Stimulated activated naive CD8-positive, alpha-beta T cell treated with anti-CD3 and anti-CD28 coated beads, Interleukin-15, amount 100 ng/mL, for 72 hours (primary cell): Measurements from ENCODE around the gene BCL2L12.
"Not testable (repeated sequence)": the region's sequence is repeated elsewhere in the genome, so short reads cannot be mapped to it uniquely, and the experiment has no call there.

ENCODE experiments used
- ATAC-seq: fragments of 150-1000 bp; cut with Tn5 transposase; 2 replicates; pipeline ENCODE4 v1.10.0; 2021; ENCODE audit warnings: mild to moderate bottlenecking, moderate library complexity
- DNase-seq, 2 donors: peaks; one replicate each; pipeline ENCODE4 v3.0.0; 2021 to 2022
- H3K27ac Mint-ChIP-seq, 2 donors: one replicate each; pipeline ENCODE4 v1.8.0; 2022; ENCODE audit warnings: mild to moderate bottlenecking in 2 of 2, mixed read lengths in 2 of 2, moderate library complexity in 2 of 2
- H3K27me3 Mint-ChIP-seq: one replicate; pipeline ENCODE4 v1.8.0; 2022; ENCODE audit warnings: mixed read lengths
- H3K4me1 Mint-ChIP-seq: one replicate; pipeline ENCODE4 v1.8.0; 2022; ENCODE audit warnings: mild to moderate bottlenecking, mixed read lengths
- H3K4me3 Mint-ChIP-seq, 2 donors: one replicate each; pipeline ENCODE4 v1.8.0; 2022; ENCODE audit warnings: mild to moderate bottlenecking in 2 of 2, mixed read lengths in 2 of 2, moderate library complexity in 1 of 2
- H3K9me3 Mint-ChIP-seq, 2 donors: one replicate each; pipeline ENCODE4 v1.8.0; 2022; ENCODE audit warnings: mixed read lengths in 2 of 2

BCL2L12 gene, protein sequence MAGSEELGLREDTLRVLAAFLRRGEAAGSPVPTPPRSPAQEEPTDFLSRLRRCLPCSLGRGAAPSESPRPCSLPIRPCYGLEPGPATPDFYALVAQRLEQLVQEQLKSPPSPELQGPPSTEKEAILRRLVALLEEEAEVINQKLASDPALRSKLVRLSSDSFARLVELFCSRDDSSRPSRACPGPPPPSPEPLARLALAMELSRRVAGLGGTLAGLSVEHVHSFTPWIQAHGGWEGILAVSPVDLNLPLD

DNA sequence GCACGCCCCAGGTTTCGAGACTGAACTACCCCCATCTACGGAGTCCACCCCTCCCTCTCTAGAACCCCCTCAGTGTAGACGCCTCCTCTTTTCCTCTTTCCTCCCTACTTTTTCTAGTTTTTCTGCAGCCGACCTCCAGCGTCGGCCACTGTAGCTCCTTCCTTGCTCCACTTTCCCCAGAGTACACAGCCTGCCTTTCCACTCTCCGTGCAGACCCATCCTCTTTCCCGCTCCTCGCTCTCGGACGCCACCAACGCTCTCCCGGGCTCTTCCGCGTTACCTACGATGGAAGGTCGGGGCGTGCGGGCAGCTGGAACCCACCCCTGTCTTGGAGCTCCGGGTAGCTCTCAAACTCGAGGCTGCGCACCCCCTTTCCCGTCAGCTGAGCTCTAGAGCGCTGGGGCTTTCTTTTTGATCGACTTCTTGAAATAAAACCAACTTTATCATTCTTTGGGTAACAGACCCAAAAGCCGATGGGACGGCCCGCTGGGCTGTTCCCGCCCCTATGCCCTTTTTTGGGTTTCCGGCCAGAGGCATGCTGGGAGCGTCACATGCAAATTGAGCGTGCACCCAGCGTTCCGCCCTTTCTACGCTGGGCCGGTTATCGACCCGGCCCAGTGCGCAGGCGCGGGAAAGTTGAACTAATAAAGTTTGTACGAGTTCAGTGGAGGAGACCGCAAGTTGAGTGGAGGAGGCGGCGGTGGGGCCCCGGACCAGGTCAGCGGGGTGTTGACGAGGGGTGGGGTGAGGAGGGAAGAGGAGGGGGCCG is at the start of gene BCL2L12, which contains the start of gene IRF3:
Gene BCL2L12 (plus strand): TSS at position 583 of the 769 bp plus-strand sequence. CDS start 760 bp downstream, outside the sequence.
Gene IRF3 (minus strand): TSS at position 507 of the 769 bp plus-strand sequence. CDS start 1,019 bp downstream, outside the sequence.
- Mint-ChIP-seq H3K4me1 (peaks cover 37% of the 10 kb centered on the region), H3K27me3 (no peaks in the 10 kb centered on the region), H3K4me3 (peak within 1 kb of the TSS; percentile 91 to 97), H3K27ac (peak within 1 kb of the TSS; percentile 94 to 97), H3K9me3 (no peaks in the 10 kb centered on the region)
- DNase-seq (peak; percentile 98), ATAC-seq (peak; percentile 91)

DNA sequence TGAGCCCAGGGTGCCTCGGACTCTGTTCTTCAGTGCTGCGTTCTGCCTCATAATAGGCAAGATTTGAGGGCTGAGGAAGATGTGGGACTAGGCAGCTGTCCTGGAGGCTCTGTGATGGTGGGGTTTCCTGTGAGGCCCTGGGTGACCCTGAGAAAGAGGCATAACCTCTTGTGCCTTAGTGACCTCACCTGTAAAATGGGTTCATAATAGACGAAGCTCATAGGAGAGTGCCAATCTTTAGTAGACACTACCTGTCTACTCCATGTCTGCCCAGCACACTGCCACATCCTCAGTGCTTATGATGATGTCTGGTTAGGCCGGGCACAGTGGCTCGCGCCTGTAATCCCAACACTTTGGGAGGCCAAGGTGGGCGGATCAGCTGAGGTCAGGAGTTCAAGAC is 49.2 kb upstream of the BCL2L12 start:
- Mint-ChIP-seq H3K4me3 (no peak overlapping the region), H3K9me3 (no peaks in the 10 kb centered on the region), H3K4me1 (peaks cover 30% of the 10 kb centered on the region), H3K27me3 (no peaks in the 10 kb centered on the region), H3K27ac (no peak overlapping the region)
- DNase-seq (no peak), ATAC-seq (no peak)

DNA sequence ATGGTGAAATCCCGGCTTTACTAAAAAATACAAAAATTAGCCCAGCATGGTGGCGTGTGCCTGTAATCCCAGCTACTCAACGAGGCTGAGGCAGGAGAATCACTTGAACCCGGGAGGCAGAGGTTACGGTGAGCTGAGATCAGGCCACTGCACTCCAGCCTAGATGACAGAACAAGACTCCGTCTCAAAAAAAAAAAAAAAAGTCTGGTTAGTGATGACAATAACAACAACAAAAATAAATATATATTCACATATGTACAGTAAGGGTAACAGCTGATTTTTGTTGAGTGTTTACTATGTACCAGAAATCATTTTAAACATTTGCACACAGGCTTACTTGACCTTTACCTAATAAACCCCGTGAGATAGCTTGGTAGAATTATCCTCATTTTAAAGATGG is 48.8 kb upstream of the BCL2L12 start:
- H3K27ac Mint-ChIP-seq: no peak overlapping the region

DNA sequence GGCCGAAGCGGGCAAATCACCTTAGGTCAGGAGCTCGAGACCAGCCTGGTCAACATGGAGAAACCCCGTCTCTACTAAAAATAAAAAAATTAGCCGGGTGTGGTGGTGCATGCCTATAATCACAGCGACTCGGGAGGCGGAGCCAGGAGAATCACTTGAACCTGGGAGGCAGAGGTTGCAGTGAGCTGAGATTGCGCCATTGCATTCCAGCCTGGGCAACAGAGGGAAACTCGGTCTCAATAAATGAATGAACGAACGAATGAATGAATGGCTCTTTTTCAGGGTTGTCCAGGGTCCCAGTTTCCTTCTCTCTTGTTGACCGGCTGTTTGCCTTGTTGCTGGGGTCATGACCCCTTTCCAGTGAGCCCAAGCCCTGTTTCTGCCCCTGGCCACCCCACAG is 47.9 kb upstream of the BCL2L12 start:
- H3K4me3 Mint-ChIP-seq, ATAC-seq, DNase-seq, H3K27me3 Mint-ChIP-seq, H3K9me3 Mint-ChIP-seq: not testable (repeated sequence)
- Mint-ChIP-seq H3K27ac (peak overlapping the region in 1 of 2 donors; percentile 34), H3K4me1 (peaks cover 23% of the 10 kb centered on the region)

More for the DNA sequence above, 48.8 kb upstream of the BCL2L12 start:
- Mint-ChIP-seq H3K9me3 (no peaks in the 10 kb centered on the region), H3K4me3 (no peak overlapping the region), H3K27me3 (no peaks in the 10 kb centered on the region), H3K4me1 (peaks cover 29% of the 10 kb centered on the region)
- ATAC-seq (no peak), DNase-seq (no peak)

DNA sequence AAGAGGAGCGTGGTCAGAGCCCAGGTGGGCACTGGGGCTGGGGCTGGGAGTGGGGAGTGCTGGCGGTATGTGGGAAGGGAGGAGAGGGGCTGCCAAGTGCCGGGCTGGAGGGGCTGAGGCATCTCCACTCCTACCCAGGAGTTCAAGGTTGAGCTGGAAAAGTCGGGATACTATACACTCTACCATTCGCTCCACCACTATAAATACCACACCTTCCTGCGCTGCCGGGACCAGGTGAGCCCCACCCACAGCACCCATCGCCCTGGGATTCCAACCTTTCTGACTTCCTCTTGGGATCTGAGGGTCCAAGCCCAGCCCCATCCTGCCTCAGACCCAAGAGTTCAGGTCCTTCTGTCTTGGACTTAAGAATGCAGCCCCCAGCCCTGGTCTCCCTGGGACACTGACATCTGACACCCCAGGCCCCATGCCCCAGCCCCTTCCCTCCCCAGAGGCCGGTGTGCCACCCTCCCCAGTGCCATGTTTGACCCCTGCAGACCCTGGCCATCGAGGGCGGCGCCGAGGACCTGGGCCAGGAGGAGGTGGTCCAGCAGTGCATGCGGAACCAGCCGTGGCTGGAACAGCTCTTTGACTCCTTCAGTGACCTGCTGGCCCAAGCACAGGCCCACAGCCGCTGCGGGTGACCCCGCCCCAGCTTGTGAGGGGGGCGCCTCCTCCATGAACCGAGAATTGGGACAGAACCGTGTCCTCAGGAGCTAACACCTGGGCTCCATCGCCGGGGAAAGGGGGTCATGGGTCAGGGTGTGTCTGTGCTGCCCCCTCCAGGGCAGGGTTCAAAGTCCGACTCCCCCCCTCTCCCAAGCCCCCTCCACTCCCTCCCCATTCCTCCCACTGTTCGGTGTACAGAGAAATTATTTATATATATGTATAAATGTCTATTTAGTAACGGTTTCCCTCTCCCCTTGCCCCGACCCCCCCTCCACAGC is 40.5 kb upstream of the BCL2L12 start:
- H3K27me3 Mint-ChIP-seq: no peaks in the 10 kb centered on the region
- no peak overlapping the region for H3K4me3 Mint-ChIP-seq
- no peak for DNase-seq
- ATAC-seq: peak; percentile 44
- no peaks in the 10 kb centered on the region for H3K4me1 Mint-ChIP-seq
- no peaks in the 10 kb centered on the region for H3K9me3 Mint-ChIP-seq
- H3K27ac Mint-ChIP-seq: peak overlapping the region in 1 of 2 donors; percentile 57

DNA sequence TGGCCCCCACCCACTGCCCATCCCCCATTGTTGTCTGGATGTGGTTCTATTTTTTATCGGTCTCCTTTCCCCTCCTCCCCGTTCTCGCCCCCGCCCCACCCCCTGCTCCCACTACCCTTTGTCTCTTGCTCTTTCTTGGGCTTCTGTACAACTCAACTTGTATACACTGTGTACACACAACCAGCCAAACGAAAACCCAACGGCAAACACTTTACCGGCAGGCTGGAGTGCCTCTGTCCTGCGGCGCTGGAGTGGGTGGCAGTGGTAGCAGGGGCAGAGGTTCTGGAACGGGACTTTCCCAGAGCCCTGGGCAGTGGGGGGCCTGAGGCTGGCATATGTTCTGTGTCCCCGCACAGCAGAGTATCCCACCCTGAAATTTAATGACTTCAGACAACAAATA is 39.5 kb upstream of the BCL2L12 start:
- Mint-ChIP-seq H3K27ac (no peak overlapping the region), H3K9me3 (no peaks in the 10 kb centered on the region), H3K4me1 (no peaks in the 10 kb centered on the region), H3K27me3 (no peaks in the 10 kb centered on the region), H3K4me3 (no peak overlapping the region)
- no peak for ATAC-seq
- no peak for DNase-seq

DNA sequence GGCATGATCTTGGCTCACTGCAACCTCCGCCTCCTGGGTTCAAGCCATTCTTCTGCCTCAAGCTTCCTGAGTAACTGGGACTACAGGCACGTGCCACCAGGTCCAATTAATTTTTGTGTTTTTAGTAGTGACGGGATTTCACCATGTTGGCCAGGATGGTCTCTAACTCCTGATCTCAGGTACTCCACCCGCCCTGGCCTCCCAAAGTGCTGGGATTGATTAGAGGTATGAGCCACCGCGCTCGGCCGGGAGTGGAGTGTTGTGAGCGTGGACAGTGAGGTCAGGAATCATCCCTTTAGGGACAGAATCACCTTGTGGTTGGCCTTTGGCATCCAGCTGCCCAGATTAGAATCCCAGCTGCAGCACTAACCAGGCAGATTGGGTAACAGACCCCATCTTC is 36.1 kb upstream of the BCL2L12 start:
- ATAC-seq (no peak), DNase-seq (no peak)
- no peaks in the 10 kb centered on the region for H3K9me3 Mint-ChIP-seq
- H3K27me3 Mint-ChIP-seq: no peaks in the 10 kb centered on the region
- H3K27ac Mint-ChIP-seq: no peak overlapping the region
- H3K4me1 Mint-ChIP-seq: no peaks in the 10 kb centered on the region
- no peak overlapping the region for H3K4me3 Mint-ChIP-seq

DNA sequence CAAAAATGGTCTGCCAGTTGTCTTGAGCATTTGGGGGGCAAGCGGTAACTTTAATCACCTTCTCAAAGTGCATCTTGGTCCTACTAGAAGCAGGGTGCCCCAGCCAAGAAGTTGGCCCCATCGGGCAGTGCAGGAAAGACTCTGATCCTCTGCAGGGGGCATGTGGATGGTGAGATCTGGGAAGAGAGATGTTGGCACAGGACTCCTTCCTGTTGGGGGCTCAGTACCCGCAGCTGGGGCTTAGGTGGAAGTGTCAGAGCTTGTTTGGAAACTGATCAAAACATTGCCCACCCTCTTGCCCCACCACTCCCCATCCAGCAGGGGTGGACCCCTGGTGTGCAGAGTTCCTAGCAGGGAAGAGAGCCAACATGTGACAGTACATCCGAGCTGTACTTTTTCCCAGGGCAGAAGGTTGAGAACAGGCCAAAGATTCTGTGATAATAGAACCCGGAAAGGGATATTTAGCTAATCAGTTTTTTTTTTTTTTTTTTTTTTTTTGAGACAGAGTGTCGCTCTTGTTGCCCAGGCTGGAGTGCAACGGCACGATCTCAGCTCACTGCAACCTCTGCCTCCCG is 34.6 kb upstream of the BCL2L12 start:
- H3K4me3 Mint-ChIP-seq: no peak overlapping the region
- H3K27me3 Mint-ChIP-seq: no peaks in the 10 kb centered on the region
- H3K4me1 Mint-ChIP-seq: no peaks in the 10 kb centered on the region
- DNase-seq (no peak), ATAC-seq (no peak)
- peak overlapping the region in 1 of 2 donors; percentile 90 for H3K27ac Mint-ChIP-seq
- no peaks in the 10 kb centered on the region for H3K9me3 Mint-ChIP-seq

DNA sequence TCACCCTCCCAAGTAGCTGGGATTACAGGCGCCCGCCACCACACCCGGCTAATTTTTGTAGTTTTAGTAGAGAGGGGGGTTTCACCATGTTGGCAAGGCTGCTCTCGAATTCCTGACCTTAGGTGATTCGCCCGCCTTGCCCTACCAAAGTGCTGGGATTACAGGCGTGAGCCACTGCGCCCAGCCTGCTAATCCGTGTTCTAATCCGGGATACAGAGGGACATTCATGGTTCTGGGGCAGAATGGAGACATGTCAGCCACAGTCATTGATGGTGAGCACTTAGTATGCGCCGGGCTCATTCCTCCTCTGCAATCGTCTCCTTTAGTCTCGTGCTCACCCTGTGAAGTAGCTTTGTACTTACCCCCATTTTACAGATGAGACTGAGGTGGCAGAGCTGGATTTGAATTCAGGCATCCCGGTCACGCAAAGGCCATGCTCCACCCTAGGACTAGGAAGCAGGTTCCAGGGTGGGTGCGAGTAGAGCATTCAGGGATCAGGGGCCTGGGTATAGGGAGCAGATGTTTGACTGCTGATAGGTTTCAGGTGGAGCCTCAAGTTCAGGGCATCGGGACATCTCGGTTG is 34.0 kb upstream of the BCL2L12 start:
- no peak overlapping the region for H3K27ac Mint-ChIP-seq
- no peaks in the 10 kb centered on the region for H3K27me3 Mint-ChIP-seq
- no peak for DNase-seq

DNA sequence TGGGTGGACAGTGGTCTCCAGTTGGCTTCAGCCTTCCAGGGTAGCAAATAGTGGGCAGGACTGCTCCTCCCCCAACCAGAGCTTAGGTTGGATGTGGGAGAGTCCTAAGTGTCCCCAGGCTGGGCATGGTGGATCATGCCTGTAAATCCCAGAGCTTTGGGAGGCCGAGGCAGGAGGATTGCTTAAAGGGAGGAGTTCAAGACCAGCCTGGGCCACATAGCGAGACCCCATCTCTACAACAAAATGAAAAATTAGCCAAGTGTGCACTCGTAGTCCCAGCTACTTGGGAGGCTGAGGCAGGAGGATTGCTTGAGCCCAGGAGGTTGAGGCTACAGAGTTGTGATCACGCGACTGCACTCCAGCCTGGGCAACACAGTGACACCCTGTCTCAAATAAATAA is 33.2 kb upstream of the BCL2L12 start:
- peaks cover 3% of the 10 kb centered on the region for H3K4me1 Mint-ChIP-seq
- no peak overlapping the region for H3K27ac Mint-ChIP-seq
- H3K9me3 Mint-ChIP-seq: no peaks in the 10 kb centered on the region
- no peaks in the 10 kb centered on the region for H3K27me3 Mint-ChIP-seq
- no peak for ATAC-seq
- no peak for DNase-seq
- no peak overlapping the region for H3K4me3 Mint-ChIP-seq

More for the DNA sequence above, 34.0 kb upstream of the BCL2L12 start:
- ATAC-seq: no peak
- Mint-ChIP-seq H3K4me1 (no peaks in the 10 kb centered on the region), H3K4me3 (no peak overlapping the region), H3K9me3 (no peaks in the 10 kb centered on the region)

DNA sequence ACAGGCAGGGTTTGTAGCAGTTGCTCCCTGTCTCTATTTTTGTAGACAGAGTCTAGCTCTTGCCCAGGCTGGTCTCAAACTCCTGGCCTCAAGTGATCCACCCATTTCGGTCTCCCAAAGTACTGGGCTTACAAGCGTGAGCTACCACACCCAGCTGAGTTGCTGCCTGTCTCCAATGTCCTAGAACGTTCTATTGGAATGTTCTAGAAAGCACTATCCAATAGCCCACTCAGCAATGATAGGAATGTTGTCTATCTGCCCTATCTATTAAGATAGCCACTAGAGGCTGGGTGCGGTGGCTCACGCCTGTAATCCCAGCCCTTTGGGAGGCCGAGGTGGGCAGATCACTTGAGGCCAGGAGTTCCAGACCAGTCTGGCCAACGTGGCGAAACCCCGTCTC is 32.5 kb upstream of the BCL2L12 start:
- H3K27ac Mint-ChIP-seq, H3K4me3 Mint-ChIP-seq: not testable (repeated sequence)

DNA sequence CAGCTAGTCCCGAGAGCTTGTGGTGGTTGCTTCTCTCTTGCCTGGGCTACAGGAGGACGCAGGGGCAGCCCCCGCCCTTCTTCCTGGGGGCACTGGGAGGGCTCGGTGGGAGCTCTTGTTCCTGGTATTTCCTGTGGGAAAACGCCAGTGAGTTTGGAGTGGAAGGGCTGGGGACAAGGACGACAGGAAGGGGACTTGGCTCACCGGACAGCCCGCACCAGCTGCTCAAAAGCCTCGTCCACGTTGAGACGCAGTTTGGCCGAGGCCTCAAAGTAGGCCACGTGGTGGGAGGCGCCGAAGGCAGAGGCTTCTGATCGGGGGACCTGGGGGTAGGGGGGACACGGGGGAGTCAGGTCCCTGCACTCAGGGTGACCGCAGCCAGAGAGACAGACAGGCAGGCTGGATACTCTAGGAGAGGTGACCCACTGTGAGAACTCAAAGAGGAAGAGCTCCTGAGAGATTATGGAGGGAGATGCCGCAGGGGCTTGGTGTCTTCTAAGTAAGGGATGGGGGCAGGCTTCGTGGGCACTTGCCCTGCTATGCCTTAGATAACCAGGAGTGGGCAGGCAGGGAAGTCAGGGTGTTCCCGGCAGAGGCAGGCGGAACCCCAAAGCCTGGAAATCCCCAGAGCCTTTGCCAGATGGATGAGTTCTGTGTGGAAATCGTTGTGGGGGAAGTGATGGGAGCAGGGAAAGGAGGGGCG is 30.1 kb upstream of the BCL2L12 start:
- H3K27ac Mint-ChIP-seq: peak overlapping the region in 1 of 2 donors; percentile 13
- ATAC-seq: no peak
- no peak for DNase-seq
- no peak overlapping the region for H3K4me3 Mint-ChIP-seq
- H3K27me3 Mint-ChIP-seq: peaks cover 12% of the 10 kb centered on the region
- peaks cover 25% of the 10 kb centered on the region for H3K4me1 Mint-ChIP-seq
- H3K9me3 Mint-ChIP-seq: no peaks in the 10 kb centered on the region

More for the DNA sequence above, 32.5 kb upstream of the BCL2L12 start:
- H3K9me3 Mint-ChIP-seq, DNase-seq, ATAC-seq, H3K4me1 Mint-ChIP-seq, H3K27me3 Mint-ChIP-seq: not testable (repeated sequence)

DNA sequence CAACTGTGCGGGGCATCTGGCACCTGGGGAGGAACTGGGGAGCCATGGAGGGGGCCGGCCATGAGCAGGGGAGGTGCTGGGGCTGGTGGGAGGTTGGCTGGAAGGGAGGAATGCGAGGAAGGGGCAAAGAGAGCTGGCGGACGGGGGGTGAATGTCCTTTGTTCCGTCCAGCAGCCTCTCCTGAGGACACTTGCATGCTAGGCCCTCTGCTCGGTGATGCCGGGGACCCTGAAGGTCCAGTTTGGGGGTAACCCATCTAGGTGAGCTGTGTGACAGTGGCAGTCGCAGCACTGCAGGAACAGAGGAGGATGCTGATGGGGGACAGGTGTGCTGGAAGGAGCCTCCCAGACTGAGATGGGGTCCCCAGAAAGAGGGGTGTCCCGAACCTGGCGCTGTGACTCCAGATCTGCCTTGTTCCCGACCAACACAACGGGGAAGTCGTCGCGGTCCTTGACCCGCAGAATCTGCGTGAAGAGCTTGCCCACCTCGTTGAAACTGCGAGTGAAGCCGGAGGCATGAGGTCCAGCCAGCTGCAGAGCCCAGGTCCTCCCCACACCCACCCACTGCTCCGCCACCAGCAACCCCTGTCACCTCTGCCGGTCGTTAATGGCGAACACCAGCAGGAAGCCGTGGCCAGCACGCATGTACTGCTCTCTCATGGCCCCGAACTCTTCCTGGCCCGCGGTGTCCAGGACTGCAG is 29.4 kb upstream of the BCL2L12 start:
- no peaks in the 10 kb centered on the region for H3K9me3 Mint-ChIP-seq
- DNase-seq (no peak), ATAC-seq (no peak)
- H3K4me1 Mint-ChIP-seq: peaks cover 25% of the 10 kb centered on the region
- H3K27me3 Mint-ChIP-seq: peaks cover 12% of the 10 kb centered on the region
- peak overlapping the region in 1 of 2 donors; percentile 76 for H3K27ac Mint-ChIP-seq
- H3K4me3 Mint-ChIP-seq: no peak overlapping the region
